Activated naive CD8-positive, alpha-beta T cell (primary cell): ENCODE measurements around the gene KRT73.
A peak's percentile ranks its signal among the peaks of the same experiment; 100 is the strongest.

Experiments used
- H3K27ac Mint-ChIP-seq: one replicate; pipeline ENCODE4 v1.8.0; 2021; ENCODE audit warnings: mixed read lengths
- H3K27me3 Mint-ChIP-seq: one replicate; pipeline ENCODE4 v1.8.0; 2021; ENCODE audit warnings: mixed read lengths
- H3K36me3 Mint-ChIP-seq: one replicate; pipeline ENCODE4 v1.8.0; 2021; ENCODE audit warnings: mixed read lengths
- H3K4me1 Mint-ChIP-seq: one replicate; pipeline ENCODE4 v1.8.0; 2021; ENCODE audit warnings: low read depth, mixed read lengths
- H3K4me3 Mint-ChIP-seq: one replicate; pipeline ENCODE4 v1.8.0; 2021; ENCODE audit warnings: mild to moderate bottlenecking, mixed read lengths
- H3K9me3 Mint-ChIP-seq: one replicate; pipeline ENCODE4 v1.8.0; 2021; ENCODE audit warnings: low read depth, mixed read lengths

KRT73 gene

GRCh38 chr12:52634266-52635056 is 16.1 kb upstream of the KRT73 start:
- Mint-ChIP-seq H3K4me1 (peaks cover 74% of the 10 kb centered on the region), H3K27ac (peak overlapping the region; percentile 35), H3K27me3 (no peaks in the 10 kb centered on the region), H3K9me3 (no peaks in the 10 kb centered on the region), H3K36me3 (peaks cover 2% of the 10 kb centered on the region), H3K4me3 (peak overlapping the region; percentile 33)

GRCh38 chr12:52633383-52633782 is 15.0 kb upstream of the KRT73 start:
- peaks cover 81% of the 10 kb centered on the region for H3K4me1 Mint-ChIP-seq
- H3K9me3 Mint-ChIP-seq = no peaks in the 10 kb centered on the region
- peak overlapping the region; percentile 53 for H3K4me3 Mint-ChIP-seq
- peaks cover 2% of the 10 kb centered on the region for H3K36me3 Mint-ChIP-seq
- H3K27me3 Mint-ChIP-seq = no peaks in the 10 kb centered on the region
- H3K27ac Mint-ChIP-seq = peak overlapping the region; percentile 74

- Mint-ChIP-seq H3K9me3 (no peaks in the 10 kb centered on the region), H3K27ac (peak overlapping the region; percentile 64), H3K4me1 (peaks cover 84% of the 10 kb centered on the region)
Observed at GRCh38 chr12:52632656-52633055, 14.3 kb upstream of the KRT73 start.

GRCh38 chr12:52631676-52632459 is 13.5 kb upstream of the KRT73 start:
- H3K27ac Mint-ChIP-seq = peak overlapping the region; percentile 31
- peak overlapping the region; percentile 27 for H3K4me3 Mint-ChIP-seq
- no peaks in the 10 kb centered on the region for H3K27me3 Mint-ChIP-seq

More at GRCh38 chr12:52632656-52633055, 14.3 kb upstream of the KRT73 start:
- Mint-ChIP-seq H3K4me3 (peak overlapping the region; percentile 3), H3K27me3 (no peaks in the 10 kb centered on the region), H3K36me3 (peaks cover 2% of the 10 kb centered on the region)

GRCh38 chr12:52631264-52631663 is 12.9 kb upstream of the KRT73 start:
- Mint-ChIP-seq H3K4me3 (peak overlapping the region; percentile 77), H3K27ac (peak overlapping the region; percentile 86), H3K9me3 (no peaks in the 10 kb centered on the region), H3K4me1 (peaks cover 88% of the 10 kb centered on the region), H3K36me3 (no peaks in the 10 kb centered on the region), H3K27me3 (no peaks in the 10 kb centered on the region)

More at GRCh38 chr12:52631676-52632459, 13.5 kb upstream of the KRT73 start:
- H3K4me1 Mint-ChIP-seq = peaks cover 88% of the 10 kb centered on the region
- H3K36me3 Mint-ChIP-seq = peaks cover 2% of the 10 kb centered on the region
- H3K9me3 Mint-ChIP-seq = no peaks in the 10 kb centered on the region

- Mint-ChIP-seq H3K27ac (peak overlapping the region; percentile 86), H3K4me3 (peak overlapping the region; percentile 77), H3K27me3 (no peaks in the 10 kb centered on the region), H3K9me3 (no peaks in the 10 kb centered on the region), H3K36me3 (no peaks in the 10 kb centered on the region), H3K4me1 (peaks cover 90% of the 10 kb centered on the region)
Observed at GRCh38 chr12:52630599-52631200, 12.3 kb upstream of the KRT73 start.

- Mint-ChIP-seq H3K27ac (peak overlapping the region; percentile 86), H3K4me1 (peaks cover 94% of the 10 kb centered on the region), H3K36me3 (no peaks in the 10 kb centered on the region), H3K4me3 (peak overlapping the region; percentile 77), H3K9me3 (no peaks in the 10 kb centered on the region), H3K27me3 (no peaks in the 10 kb centered on the region)
Observed at GRCh38 chr12:52630008-52630500, 11.7 kb upstream of the KRT73 start.

- Mint-ChIP-seq H3K36me3 (no peaks in the 10 kb centered on the region), H3K4me1 (peaks cover 93% of the 10 kb centered on the region), H3K9me3 (no peaks in the 10 kb centered on the region), H3K27ac (peak overlapping the region; percentile 86), H3K27me3 (no peaks in the 10 kb centered on the region), H3K4me3 (peak overlapping the region; percentile 77)
Observed at GRCh38 chr12:52629281-52630007, 11.1 kb upstream of the KRT73 start.

GRCh38 chr12:52628841-52629240 is 10.5 kb upstream of the KRT73 start:
- H3K4me3 Mint-ChIP-seq = peak overlapping the region; percentile 58
- H3K4me1 Mint-ChIP-seq = peaks cover 91% of the 10 kb centered on the region
- H3K27me3 Mint-ChIP-seq = no peaks in the 10 kb centered on the region
- H3K36me3 Mint-ChIP-seq = no peaks in the 10 kb centered on the region
- peak overlapping the region; percentile 70 for H3K27ac Mint-ChIP-seq
- no peaks in the 10 kb centered on the region for H3K9me3 Mint-ChIP-seq

- H3K9me3 Mint-ChIP-seq = no peaks in the 10 kb centered on the region
- no peaks in the 10 kb centered on the region for H3K36me3 Mint-ChIP-seq
- peaks cover 85% of the 10 kb centered on the region for H3K4me1 Mint-ChIP-seq
- no peaks in the 10 kb centered on the region for H3K27me3 Mint-ChIP-seq
- H3K27ac Mint-ChIP-seq = peak overlapping the region; percentile 70
- peak overlapping the region; percentile 58 for H3K4me3 Mint-ChIP-seq
Observed at GRCh38 chr12:52628111-52628507, 9.8 kb upstream of the KRT73 start.

GRCh38 chr12:52627395-52628110 is 9.2 kb upstream of the KRT73 start:
- H3K4me3 Mint-ChIP-seq = peak overlapping the region; percentile 12
- no peaks in the 10 kb centered on the region for H3K9me3 Mint-ChIP-seq
- no peaks in the 10 kb centered on the region for H3K36me3 Mint-ChIP-seq
- H3K27me3 Mint-ChIP-seq = no peaks in the 10 kb centered on the region
- no peak overlapping the region for H3K27ac Mint-ChIP-seq
- peaks cover 84% of the 10 kb centered on the region for H3K4me1 Mint-ChIP-seq

GRCh38 chr12:52622349-52622748 is 4.0 kb upstream of the KRT73 start:
- peaks cover 76% of the 10 kb centered on the region for H3K4me1 Mint-ChIP-seq
- no peaks in the 10 kb centered on the region for H3K9me3 Mint-ChIP-seq
- H3K27ac Mint-ChIP-seq = no peak overlapping the region
- H3K36me3 Mint-ChIP-seq = peaks cover 3% of the 10 kb centered on the region
- H3K4me3 Mint-ChIP-seq = no peak overlapping the region
- no peaks in the 10 kb centered on the region for H3K27me3 Mint-ChIP-seq

- peaks cover 80% of the 10 kb centered on the region for H3K4me1 Mint-ChIP-seq
- H3K36me3 Mint-ChIP-seq = peaks cover 3% of the 10 kb centered on the region
- no peak overlapping the region for H3K4me3 Mint-ChIP-seq
- peak overlapping the region; percentile 2 for H3K27ac Mint-ChIP-seq
- H3K27me3 Mint-ChIP-seq = no peaks in the 10 kb centered on the region
- no peaks in the 10 kb centered on the region for H3K9me3 Mint-ChIP-seq
Observed at GRCh38 chr12:52618866-52619265, 507 bp upstream of the KRT73 start.

- Mint-ChIP-seq H3K4me1 (peaks cover 89% of the 10 kb centered on the region), H3K27me3 (no peaks in the 10 kb centered on the region), H3K4me3 (no peak overlapping the region), H3K9me3 (no peaks in the 10 kb centered on the region), H3K36me3 (peaks cover 3% of the 10 kb centered on the region), H3K27ac (peak overlapping the region; percentile 98)
Observed at GRCh38 chr12:52617403-52617785, 965 bp downstream of the KRT73 start.
